NCI-H2227 (cell line): ENCODE measurements around the gene CDYL2.

Experiments
- DNase-seq: peaks from one replicate; lab custom pipeline; 2025; ENCODE audit not compliant: unreplicated experiment; lab: John Stamatoyannopoulos, UW

The CDYL2 gene

DNA sequence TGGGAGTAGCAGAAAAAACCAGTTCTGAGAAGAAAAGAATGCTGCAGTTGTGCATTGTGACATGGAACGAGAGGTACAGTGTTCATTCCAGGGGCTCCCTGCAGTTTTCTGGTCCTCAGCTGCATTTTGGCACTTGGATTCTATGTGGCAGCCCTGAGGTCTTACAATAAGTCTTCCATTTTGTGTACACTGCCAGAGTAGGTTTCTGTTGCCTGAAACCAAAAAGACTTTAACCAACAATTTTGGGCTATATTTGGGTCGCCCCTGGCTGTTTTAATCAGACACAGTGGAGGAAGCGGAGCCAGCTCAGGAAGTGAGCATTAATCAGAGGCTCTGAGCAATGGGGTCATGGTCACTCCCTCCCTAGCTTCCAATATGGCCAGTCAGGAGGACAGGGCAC, 247.9 kb downstream of the CDYL2 start:
- no peak for DNase-seq

DNA sequence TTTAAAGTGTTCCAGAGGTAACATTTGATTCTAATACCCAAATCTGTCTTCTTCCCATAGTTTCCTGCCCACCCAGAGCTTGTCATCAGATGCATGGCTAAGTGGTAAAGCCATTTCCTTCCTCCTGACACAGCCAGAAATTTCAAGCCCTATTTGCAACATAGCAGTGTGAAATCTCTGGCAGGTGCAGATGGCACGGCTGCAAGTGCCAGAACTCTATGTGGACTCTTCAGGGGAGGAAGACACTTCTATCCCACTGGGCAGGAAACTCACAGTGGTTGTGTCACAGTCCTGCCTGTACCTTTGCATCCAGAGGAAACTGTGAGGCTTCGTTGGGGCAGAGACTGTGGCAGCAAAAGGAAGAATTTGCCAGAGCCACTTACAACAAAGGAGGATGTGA, 250.4 kb downstream of the CDYL2 start:
- DNase-seq, result no peak

GRCh38 chr16:80552277-80552676, 252.1 kb downstream of the CDYL2 start:
- DNase-seq, result no peak
